ENCODE measurements around the gene PSMD10.
A peak's percentile ranks its signal among the peaks of the same experiment; 100 is the strongest.

The PSMD10 gene

GRCh38 chrX:108091264-108091877 lies at the start of gene PSMD10, which contains the start of gene ATG4A:
Gene PSMD10, minus strand, starts transcription at chrX:108091542. Its CDS starts 22 bp downstream, at chrX:108091520.
Gene ATG4A, plus strand, starts transcription at chrX:108091778. Its CDS starts 49 bp downstream, at chrX:108091827.
- peak; percentile 74 for DNase-seq (ENCODE audit: low read depth)

GRCh38 chrX:108138814-108139702 lies 47.7 kb upstream of the PSMD10 start:
- no peak for DNase-seq (ENCODE audit: low read depth)

GRCh38 chrX:108134724-108135123 lies 43.4 kb upstream of the PSMD10 start:
- no peak for DNase-seq (ENCODE audit: low read depth)

GRCh38 chrX:108132876-108133275 lies 41.5 kb upstream of the PSMD10 start:
- no peak for DNase-seq (ENCODE audit: low read depth)

GRCh38 chrX:108132034-108132433 lies 40.7 kb upstream of the PSMD10 start:
- no peak for DNase-seq (ENCODE audit: low read depth)

GRCh38 chrX:108131471-108131870 lies 40.1 kb upstream of the PSMD10 start:
- DNase-seq (ENCODE audit: low read depth): no peak

- DNase-seq (ENCODE audit: low read depth): no peak
These were observed 39.5 kb upstream of the PSMD10 start for GRCh38 chrX:108130889-108131288.

- DNase-seq (ENCODE audit: low read depth): no peak
These were observed 35.8 kb upstream of the PSMD10 start for GRCh38 chrX:108127152-108127551.

GRCh38 chrX:108126661-108127060 lies 35.3 kb upstream of the PSMD10 start:
- no peak for DNase-seq (ENCODE audit: low read depth)

- DNase-seq (ENCODE audit: low read depth): no peak
These were observed 32.4 kb upstream of the PSMD10 start for GRCh38 chrX:108123591-108124366.

- no peak for DNase-seq (ENCODE audit: low read depth)
These were observed 31.4 kb upstream of the PSMD10 start for GRCh38 chrX:108122748-108123147.

- no peak for DNase-seq (ENCODE audit: low read depth)
These were observed 29.9 kb upstream of the PSMD10 start for GRCh38 chrX:108121291-108121690.

GRCh38 chrX:108117988-108118387 lies 26.6 kb upstream of the PSMD10 start:
- DNase-seq (ENCODE audit: low read depth): no peak

- no peak for DNase-seq (ENCODE audit: low read depth)
These were observed 23.2 kb upstream of the PSMD10 start for GRCh38 chrX:108114541-108114940.

GRCh38 chrX:108105473-108105872 lies 14.1 kb upstream of the PSMD10 start:
- DNase-seq (ENCODE audit: low read depth): no peak

GRCh38 chrX:108097380-108097779 lies 6.0 kb upstream of the PSMD10 start:
- DNase-seq (ENCODE audit: low read depth): no peak

- DNase-seq (ENCODE audit: low read depth): no peak
These were observed 543 bp upstream of the PSMD10 start for GRCh38 chrX:108091878-108092291.

- DNase-seq (ENCODE audit: low read depth): no peak
These were observed 665 bp downstream of the PSMD10 start for GRCh38 chrX:108090491-108091263.

- no peak for DNase-seq (ENCODE audit: low read depth)
These were observed 2.8 kb downstream of the PSMD10 start for GRCh38 chrX:108088511-108088910.

- DNase-seq (ENCODE audit: low read depth): no peak
These were observed 3.5 kb downstream of the PSMD10 start for GRCh38 chrX:108087792-108088191.

GRCh38 chrX:108081110-108081509 lies 10.2 kb downstream of the PSMD10 start:
- no peak for DNase-seq (ENCODE audit: low read depth)

GRCh38 chrX:108072746-108073145 lies 18.6 kb downstream of the PSMD10 start:
- no peak for DNase-seq (ENCODE audit: low read depth)
